IPS-NIHi7 (cell line): Measurements from ENCODE around the gene UBAC1.

Experiments
- DNase-seq: peaks from one replicate; pipeline ENCODE4 v3.0.0; 2012; ENCODE audit warnings: mixed read lengths; ENCODE audit errors: extremely low spot score

UBAC1 gene

DNA sequence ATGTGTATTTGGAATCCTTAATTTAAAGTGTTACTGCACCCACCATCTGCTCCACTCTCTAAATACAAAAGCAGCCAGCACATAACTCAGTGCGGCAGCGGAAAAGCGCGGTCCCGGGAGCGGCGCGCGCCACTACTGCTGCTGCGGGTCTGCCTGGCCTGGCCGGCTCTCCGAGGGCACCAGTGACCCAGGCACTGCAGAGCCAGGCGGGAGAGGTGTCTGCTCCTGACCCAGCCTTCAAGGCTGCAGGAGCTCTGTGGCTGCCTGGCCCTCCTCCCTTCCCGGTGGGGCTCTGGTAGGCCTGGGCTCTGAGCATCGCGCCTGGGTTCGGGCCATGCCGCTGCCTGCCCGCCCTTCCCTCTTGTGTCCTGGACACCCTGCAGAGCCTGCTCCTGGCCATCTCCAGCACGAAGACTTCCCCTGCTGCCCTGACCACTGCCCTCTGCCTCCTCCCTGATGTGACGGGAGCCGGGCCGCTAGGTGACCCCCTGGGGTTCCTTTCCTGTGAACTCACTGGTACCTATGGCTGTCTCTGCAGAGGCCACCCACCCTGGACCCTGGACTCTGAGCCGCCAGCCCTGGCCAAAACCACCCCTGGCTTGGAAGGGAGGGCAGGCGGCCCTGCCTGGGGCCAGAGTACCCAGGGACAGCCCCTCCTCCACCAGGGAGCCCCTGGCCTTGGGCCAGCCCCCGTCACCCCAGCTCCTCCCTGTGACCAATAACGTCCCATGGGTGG, 32.8 kb upstream of the UBAC1 start:
- no peak for DNase-seq

DNA sequence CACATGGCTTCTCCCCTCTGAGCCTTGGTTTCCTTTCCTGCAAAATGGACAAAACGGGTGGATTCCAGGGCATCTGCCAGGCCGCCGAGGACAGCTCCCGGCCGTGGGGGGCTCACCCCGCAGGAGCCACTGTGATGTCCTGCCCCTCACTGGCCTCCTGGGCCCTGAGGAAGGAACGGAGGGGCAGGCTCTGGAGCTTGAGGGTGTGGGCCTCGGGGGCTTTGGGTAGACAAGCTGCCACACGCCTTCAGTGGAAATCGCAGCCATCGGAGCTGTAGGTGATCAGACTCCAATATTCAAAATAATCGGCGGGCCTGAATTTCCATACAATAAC, 32.2 kb upstream of the UBAC1 start:
- DNase-seq = no peak

DNA sequence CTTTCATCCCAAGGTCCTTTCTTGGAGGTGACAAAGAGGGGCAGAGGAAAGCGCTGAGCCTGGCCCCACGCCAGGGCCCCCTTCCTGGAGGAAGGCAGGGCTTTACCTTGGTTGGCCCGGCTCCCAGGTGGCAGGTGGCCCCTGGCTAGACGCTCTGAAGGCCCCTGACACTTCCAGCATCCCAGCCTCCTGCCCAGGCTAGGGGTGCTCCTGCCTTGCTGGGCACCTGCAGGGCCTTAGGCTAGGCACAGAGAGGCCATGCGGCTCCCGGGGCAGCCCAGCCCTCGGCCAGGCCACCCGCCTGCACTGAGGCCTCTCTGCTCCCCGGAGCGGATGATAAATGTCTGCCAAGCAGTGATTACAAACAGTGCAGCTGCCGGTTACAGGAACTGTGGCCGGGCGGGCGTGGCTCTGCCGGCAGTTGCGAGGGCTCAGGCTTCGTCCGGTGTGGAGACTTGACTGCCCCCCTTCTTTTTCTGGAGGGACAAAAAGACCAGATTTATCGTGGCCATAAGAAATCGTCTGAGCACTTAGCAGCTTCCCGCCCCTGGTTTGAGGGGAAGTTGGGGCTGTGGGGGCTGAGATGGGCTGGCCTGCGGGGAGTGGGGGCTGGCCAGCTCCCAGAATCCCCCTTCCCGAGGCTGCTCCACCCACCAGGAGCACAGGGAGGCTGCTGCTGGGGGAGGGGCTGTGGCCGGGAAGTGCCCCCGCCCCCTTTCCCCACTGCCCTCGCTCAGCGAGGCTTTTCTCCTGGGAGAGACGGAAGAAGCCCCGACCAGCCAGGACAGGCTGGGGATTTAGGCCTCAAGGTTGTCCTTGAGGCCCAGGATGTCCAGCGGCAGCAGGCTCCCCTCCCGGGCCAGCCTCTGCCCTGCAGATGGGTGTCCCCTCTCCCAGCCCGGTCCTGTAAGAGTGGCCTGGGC, 31.6 kb upstream of the UBAC1 start:
- peak; percentile 83 for DNase-seq

DNA sequence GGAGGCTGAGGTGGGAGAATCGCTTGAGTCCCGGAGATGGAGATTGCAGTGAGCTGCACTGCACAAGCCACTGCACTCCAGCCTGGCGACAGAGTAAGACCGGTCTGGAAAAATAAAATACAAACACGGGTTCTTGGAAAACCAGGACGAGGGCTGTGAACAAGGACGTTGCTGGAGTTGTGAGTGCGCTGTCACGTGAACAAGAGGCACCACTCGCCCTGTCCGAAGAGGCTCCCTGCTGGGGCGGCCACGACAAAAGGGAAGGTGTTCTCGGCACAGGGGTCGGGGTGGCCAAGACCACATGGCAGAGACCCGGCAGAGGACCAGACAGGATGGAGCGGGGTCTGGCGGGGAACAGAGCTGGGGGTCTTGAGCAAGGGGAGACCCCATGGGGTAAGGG, 30.6 kb upstream of the UBAC1 start:
- DNase-seq = no peak

DNA sequence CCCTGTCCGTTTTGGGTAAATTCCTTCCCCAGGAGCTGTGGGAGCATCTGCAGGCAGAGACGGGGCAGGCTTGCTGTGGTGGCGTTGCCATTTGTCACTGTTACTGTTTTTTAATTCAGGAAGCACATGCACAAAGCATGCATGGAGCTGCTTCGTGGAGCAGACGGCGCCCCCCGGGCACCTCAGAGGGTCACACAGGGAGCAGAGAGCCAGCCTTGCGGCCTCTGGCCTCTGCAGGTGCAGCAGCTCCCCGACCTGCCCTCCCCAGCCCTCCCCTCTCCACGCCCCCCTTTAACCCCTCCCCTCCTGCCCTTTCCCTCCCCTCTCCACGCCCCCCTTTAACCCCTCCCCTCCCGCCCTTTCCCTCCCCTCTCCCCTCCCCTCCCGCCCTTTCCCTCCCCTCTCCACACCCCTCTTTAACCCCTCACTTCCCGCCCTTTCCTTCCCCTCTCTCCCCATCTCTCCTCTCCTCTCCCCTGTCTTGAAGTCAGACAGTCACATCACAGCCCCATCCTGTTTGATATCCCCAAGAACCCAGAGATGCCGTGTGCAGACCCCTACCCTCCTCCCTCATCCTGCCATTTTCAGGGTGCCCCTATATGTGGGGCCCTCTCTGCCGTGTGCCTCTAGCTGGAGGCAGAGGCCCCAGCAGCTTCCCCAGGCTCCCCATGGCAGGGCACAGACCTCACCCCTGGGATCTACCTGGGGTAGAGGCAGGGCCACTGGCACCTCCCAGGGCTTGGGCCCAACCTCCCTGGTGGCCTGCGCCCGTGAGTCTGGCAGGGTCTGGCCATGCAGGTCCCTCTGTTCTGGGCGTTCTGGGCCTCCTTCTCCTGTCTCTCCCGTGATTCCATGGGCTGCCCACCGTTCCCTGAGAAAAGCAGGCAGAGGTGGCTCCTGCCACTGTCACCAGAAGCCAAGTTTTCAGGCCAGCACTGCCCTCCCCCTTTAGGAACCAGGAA, 29.6 kb upstream of the UBAC1 start:
- DNase-seq = peak; percentile 83

DNA sequence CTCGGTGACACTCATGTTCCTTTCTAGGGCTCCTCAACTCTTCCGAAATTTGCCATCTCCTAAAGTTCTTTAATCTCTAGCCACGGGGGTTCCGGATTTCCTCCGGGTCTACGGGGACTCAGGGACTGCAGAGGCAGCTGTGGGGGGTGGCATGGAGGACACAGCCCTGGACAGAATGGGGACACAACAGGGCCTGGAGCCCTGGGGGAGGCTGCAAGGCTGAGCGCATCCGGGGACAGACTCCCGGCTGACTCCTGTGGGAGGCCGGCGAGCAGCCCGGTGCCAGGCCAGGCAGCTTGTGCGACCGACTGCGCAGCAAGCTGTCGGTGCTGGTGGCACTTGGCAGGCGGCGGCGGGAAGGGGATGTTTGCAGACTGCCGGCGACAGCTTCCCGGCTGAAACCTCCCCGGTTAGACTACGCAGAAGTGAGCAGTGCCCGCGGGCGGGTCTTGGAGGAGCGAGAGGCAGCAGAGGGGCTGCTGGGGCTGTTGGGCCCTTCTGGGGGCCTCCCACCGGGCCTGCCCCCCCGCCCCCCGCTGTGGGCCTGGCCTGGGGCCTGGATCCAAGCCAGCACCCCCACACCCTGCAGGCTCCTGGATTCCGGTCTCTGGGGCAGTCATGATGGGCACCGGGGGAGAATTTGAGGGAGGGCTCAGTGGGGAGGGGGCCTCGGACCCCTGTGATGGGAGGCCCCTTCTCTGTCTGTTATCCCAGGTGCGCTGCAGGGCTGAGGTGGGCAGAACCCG, 28.7 kb upstream of the UBAC1 start:
- DNase-seq = no peak

GRCh38 chr9:135989157-135989556, 28.0 kb upstream of the UBAC1 start:
- DNase-seq = no peak

GRCh38 chr9:135988493-135988892, 27.3 kb upstream of the UBAC1 start:
- no peak for DNase-seq

- DNase-seq = no peak
Observed at GRCh38 chr9:135987838-135988404, 26.7 kb upstream of the UBAC1 start.

DNA sequence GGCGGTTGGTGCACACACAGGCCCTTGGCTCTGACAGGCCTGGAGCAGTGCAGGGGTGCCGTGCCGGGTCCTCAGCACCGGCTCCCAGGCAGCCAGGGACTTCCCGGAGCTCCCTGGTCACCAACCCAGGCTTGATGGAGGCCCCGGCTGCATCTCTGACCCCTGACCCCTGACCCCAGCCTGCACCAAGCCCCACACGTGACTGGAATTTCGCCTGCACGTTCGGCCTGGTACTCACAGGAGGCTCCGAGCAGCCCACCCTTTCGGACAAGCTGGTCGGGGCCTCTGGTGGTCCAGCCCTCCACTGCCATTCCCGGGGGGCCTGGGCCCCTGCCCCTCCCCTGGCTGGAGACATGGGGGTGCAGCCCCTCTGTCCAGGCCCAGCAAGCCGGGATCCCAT, 25.4 kb upstream of the UBAC1 start:
- DNase-seq = no peak

DNA sequence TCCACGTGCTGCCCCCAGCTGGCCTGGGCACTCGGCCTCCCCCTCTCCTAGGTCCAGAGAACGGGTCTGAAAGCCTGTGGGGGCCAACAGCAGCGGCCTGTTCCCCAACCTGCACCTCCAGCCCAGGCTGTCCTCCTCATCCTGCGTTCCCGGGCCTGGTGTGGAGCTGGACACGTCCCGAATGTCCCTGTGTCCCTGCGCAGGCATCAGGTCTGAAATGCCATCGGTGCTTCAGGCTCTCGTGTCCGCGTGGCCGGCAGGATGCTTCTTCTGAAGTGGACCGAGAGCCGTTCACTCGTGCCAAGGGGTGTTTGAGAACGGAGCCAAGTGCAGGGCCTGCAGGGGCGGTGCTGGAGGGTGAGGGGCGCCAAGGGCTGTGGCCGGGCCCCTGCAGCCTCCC, 24.7 kb upstream of the UBAC1 start:
- DNase-seq = no peak

DNA sequence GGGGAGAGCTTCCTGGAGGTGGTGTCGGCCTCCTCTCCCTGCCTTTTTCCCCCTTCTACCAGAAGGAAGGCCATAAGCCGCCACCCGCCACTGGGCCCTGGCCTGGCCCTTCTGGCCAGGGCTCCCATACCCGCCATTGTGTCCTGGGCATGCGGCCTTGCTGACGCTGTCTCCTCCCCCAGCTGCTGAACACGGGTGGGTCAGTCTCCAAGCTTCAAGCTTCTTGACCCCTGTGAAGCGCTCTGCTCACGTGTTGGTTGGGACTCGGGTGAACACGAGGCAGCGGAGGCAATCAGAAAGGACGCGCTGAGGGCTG, 24.2 kb upstream of the UBAC1 start:
- no peak for DNase-seq

- no peak for DNase-seq
Observed at GRCh38 chr9:135984072-135984710, 23.0 kb upstream of the UBAC1 start.

DNA sequence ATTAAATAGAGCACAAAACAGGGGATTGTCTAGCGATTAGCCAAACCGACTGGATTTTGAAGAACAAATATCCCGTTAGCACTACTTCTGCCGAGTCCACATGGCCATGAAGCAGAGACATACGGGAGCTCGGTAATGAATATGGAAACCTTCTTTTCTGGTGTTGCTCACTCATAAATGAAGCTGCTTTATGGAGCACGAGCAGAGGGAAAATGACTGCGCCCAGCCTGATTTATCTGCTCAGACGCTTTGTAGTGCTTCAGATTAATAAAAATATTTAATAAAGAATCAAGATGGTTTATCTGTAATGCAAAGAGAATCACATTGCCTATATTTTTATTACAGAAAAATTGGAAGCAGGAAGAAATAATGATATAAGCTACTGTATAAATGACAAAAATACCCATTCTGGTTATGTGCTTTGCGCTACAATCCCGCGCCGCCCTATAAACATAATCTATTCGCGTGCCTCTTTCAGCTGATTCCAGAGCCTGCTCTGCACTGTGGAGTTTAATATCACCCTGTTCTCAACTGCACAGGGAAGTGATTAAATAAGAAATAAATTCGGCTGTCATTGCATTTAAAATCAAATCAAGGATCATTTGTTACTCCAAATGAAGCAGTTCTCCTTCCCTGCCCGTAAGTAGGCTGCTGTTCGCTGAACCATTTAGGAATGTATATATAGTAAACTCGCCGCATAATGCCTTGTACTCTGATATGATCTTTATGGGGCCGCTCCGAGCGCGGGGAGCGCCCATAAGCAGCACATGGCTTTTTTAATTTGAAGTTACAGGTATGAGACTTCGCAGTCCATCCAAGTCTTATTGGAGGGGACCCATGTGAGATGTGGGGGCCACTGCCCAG, 22.3 kb upstream of the UBAC1 start:
- DNase-seq = no peak

GRCh38 chr9:135982499-135983207, 21.5 kb upstream of the UBAC1 start:
- DNase-seq = no peak

DNA sequence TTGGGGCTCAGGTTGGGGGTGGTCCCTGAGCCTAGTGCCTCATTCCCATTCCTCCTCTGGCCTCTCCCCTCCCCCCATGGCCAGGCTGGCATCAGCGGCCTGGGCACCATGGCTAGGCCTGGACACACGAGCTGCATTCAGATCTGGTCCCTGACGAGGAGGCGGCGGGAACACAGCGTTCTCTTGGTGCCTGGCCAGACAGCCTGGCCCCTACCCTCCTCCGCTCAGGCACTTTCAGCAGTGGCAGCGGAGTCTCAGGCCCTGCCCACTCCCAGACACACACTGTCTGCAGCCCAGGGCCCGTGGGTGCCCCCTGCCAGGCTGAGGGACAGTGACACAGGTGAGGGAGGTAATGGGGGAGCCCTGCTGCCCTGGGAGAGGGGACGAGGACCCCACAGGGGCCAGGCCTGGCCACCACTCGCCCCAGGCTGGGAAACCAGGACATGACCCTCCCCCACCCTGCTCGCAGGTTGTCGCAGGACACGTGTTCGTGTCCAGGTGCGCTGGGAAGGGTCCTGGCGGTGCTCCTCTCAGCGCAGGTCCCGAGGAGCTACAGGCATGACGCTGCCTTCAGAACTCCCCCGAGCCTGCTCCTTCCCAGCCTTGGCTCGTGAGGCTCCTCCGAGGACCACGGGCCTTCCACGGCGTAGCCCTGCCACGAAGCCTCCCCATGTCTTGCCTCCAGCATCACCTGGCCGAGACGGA, 19.9 kb upstream of the UBAC1 start:
- DNase-seq = no peak

DNA sequence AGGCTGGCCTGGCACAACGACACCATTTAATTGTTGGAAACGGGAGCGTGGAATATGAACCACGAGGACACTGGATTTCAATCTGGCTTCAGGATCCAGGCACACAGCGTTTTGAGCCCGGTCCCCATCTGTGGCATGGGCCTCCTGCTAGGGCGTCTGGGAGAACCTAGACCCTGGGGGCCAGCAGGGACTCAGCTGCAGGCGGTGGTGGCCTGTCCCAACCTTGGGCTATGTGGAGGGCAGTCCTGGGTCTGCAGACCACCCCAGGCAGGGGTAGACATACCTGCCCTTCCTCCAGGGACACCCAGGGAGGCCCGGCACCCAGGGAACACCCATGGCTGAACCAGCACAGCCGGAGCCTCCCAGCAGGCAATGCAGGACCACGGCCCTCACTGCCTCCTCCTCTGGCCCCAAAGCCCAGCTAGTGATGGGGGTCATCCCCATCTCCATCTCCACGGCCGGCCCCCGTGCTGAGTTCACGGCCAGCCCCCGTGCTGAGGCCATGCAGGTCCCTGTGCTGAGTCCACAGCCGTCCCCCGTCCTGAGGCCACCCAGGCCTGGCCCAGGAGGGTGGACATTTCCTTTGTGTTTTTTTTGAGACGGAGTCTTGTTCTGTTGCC, 18.5 kb upstream of the UBAC1 start:
- DNase-seq = no peak
